Ectodermal cell (in vitro differentiated cells): ENCODE measurements around the gene TEX53.

Source experiments
- H3K27ac ChIP-seq: 2 replicates; pipeline ENCODE4 v1.7.0; 2013; ENCODE audit warnings: mild to moderate bottlenecking, low read depth, low read length; ENCODE audit not compliant: insufficient read depth, poor library complexity, severe bottlenecking
- H3K27me3 ChIP-seq: 2 replicates; pipeline ENCODE4 v1.7.0; 2013; ENCODE audit warnings: mild to moderate bottlenecking, low read length; ENCODE audit not compliant: insufficient read depth, control insufficient read depth, poor library complexity, severe bottlenecking
- H3K36me3 ChIP-seq: one replicate; pipeline ENCODE4 v1.7.0; 2013; ENCODE audit warnings: low read length; ENCODE audit not compliant: control insufficient read depth, insufficient read depth
- H3K4me1 ChIP-seq: one replicate; pipeline ENCODE4 v1.7.0; 2013; ENCODE audit warnings: low read length; ENCODE audit not compliant: control insufficient read depth, insufficient read depth
- H3K4me3 ChIP-seq: 2 replicates; pipeline ENCODE4 v1.7.0; 2013; ENCODE audit warnings: low read depth, low read length, control low read depth; ENCODE audit not compliant: insufficient read depth
- H3K9me3 ChIP-seq: 2 replicates; pipeline ENCODE4 v1.7.0; 2013; ENCODE audit warnings: mild to moderate bottlenecking, low read length, moderate library complexity; ENCODE audit not compliant: control insufficient read depth
- WGBS, 2 experiments: methylation state at CpG; one replicate each; pipeline ENCODE4 v1.1.7; 2013; ENCODE audit warnings: missing lambda C conversion rate in 2 of 2; 5-methylcytosine and 5-hydroxymethylcytosine counted together

The TEX53 gene

DNA sequence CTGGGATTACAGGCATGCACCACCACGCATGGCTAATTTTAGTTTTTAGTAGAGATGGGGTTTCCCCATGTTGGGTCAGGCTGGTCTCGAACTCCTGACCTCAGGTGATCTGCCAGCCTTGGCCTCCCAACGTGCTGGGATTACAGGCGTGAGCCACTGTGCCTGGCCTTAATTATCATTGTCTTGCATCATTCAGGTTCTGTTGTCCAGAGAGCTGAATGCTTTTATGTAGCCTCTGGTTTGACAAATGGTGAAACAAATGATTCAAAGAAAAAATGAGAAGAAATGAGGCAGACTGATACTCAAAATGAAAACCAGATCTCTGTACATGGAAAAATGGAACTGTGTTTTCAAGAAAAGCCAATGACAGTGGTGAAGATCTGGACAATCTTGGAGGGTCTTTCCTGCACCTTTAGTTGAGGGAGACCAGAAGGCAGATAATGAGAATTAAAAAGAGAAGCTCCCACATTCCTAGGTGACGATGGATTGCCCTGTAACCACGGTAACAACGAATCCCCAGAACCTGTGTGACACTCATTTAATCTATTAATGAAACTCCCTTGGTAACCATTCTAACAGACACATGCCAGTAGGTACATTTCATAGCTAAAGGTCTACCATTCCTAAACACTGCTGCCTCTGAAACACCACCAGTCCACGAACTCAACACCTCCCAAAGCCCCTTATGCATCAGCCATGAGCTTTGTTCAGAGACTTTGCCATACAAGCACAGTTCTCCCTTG lies 22.8 kb upstream of the TEX53 start:
- Histone ChIP-seq H3K4me1 (no peaks in the 10 kb centered on the region), H3K36me3 (no peaks in the 10 kb centered on the region), H3K27ac (no peak overlapping the region), H3K27me3 (no peaks in the 10 kb centered on the region), H3K4me3 (no peak overlapping the region), H3K9me3 (no peaks in the 10 kb centered on the region)
- 88% methylated on average over 8 of the region's 8 CpGs for WGBS, 2 experiments

DNA sequence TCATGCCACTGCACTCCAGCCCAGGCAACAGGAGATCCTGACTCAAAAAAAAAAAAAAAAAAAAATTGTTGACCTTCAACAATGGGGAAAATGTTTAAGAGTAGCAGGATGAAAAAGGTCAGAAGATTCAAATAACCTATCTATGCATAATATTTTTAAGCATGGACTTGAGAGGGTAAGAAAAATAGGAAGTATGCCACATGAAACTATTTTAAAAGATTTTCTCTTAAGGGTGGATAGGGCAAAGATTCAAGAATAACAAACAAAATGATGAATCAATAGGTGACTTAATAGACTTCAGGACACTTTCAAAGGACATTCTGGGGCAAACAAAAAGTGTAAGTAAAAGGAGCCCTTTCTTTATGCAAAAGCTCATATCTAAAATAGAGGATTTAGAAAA lies 21.2 kb upstream of the TEX53 start:
- Histone ChIP-seq H3K36me3 (no peaks in the 10 kb centered on the region), H3K4me3 (no peak overlapping the region), H3K27me3 (no peaks in the 10 kb centered on the region), H3K27ac (no peak overlapping the region), H3K4me1 (no peaks in the 10 kb centered on the region), H3K9me3 (no peaks in the 10 kb centered on the region)

DNA sequence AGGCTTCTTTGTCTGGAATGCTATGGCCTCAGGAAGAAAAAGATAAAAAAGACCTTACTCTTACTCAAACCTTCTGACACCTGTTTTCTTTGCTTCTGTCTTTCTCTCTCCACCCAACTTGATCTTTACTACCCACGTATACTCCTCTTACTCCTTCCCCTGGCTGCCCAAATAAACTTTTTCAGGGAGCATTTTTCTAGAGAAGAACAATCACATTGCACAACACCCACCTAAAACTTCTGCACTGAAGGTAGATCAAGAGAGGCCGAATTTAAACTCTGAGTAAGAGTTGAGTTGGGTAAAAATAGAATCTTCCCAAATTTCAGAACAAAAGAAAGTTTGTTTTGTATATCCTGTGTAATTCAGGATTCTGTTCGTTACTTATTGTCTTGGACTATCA lies 20.5 kb upstream of the TEX53 start:
- Histone ChIP-seq H3K27me3 (no peaks in the 10 kb centered on the region), H3K4me1 (no peaks in the 10 kb centered on the region), H3K4me3 (no peak overlapping the region), H3K36me3 (no peaks in the 10 kb centered on the region), H3K27ac (no peak overlapping the region), H3K9me3 (no peaks in the 10 kb centered on the region)
- 84 to 91% methylated on average over 2 to 3 of the region's 3 CpGs for WGBS, 2 experiments

DNA sequence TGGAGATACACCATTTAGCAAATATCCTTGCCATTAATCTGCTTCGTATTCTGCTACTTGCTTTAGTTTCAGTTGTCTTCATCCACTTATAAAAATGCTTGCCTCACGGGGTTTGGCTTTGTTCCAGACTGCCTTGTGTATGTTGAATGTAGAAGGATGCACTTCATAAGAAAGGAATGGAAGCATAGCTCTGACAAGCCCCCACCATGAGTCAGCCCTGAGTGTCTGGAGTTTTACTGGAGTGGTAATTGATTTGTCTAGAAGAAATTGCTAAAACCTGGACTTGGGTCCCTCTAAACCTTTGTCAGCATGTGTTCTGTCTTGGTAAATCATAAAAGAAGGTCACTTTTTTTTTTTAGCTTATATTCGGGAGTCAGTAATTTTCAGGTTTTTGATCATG lies 19.8 kb upstream of the TEX53 start:
- Histone ChIP-seq H3K9me3 (no peaks in the 10 kb centered on the region), H3K27me3 (no peaks in the 10 kb centered on the region), H3K27ac (no peak overlapping the region), H3K36me3 (no peaks in the 10 kb centered on the region), H3K4me3 (no peak overlapping the region), H3K4me1 (no peaks in the 10 kb centered on the region)
- 85 to 87% methylated on average over 3 of the region's 3 CpGs for WGBS, 2 experiments

DNA sequence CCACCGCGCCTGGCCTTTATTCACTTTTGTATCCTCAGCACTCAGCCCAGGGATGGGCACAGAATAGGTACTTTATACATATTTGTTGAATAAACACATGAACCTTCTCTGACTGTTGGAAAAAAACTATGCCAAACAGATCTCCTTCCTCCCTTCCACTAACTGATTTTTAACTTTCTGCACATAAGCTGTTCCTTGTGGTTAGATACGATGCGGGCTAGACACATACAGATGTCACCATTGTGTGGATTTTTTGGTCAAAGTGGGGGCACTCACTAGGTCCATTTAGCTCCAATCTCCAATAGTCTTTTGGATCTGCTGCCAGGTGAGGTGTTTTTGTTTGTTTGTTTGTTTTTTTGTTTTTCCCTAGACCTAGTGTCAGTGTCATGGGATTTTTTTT lies 19.3 kb upstream of the TEX53 start:
- WGBS, 2 experiments, result 92 to 97% methylated on average over 4 of the region's 4 CpGs
- Histone ChIP-seq H3K27me3 (no peaks in the 10 kb centered on the region), H3K36me3 (no peaks in the 10 kb centered on the region), H3K4me3 (no peak overlapping the region), H3K4me1 (no peaks in the 10 kb centered on the region), H3K27ac (no peak overlapping the region), H3K9me3 (no peaks in the 10 kb centered on the region)

DNA sequence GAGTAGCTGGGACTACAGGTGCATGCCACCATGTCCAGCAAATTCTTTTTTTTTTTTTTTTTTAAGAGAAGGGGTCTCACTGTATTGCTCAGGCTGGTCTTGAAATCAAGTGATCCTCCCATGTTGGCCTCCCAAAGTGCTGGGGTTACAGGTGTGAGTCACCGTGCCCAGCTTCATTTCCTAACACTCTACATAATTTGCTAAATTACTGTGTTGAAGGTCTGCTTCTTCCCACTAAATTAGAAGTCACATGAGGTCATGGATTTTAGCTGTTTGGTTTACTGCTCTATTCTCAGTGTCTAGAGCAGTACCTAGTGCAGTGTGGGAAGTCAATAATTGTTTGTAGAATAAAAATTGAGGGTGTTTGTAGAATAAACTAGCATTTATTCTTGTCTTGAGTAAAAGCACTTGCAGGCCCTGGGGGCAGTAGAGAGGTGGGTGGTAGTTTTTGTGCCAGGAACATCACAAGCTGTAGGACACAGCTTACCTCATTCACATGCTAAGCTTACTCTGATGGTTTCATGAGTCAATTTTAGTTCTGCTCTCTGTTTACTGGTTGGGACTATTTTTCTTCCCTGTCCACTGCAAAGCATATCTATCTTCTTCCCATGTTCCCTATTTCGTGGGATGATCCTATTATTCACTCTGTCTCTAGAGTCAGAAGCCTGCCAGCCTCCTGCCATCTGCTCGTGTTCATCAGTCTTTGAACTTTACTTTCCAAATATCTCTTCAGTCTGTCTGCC lies 17.4 kb upstream of the TEX53 start:
- no peak overlapping the region for H3K4me3 ChIP-seq
- no peaks in the 10 kb centered on the region for H3K4me1 ChIP-seq
- H3K27me3 ChIP-seq, result no peaks in the 10 kb centered on the region
- no peak overlapping the region for H3K27ac ChIP-seq
- H3K9me3 ChIP-seq, result no peaks in the 10 kb centered on the region
- 93 to 96% methylated on average over 3 of the region's 3 CpGs for WGBS, 2 experiments
- no peaks in the 10 kb centered on the region for H3K36me3 ChIP-seq

DNA sequence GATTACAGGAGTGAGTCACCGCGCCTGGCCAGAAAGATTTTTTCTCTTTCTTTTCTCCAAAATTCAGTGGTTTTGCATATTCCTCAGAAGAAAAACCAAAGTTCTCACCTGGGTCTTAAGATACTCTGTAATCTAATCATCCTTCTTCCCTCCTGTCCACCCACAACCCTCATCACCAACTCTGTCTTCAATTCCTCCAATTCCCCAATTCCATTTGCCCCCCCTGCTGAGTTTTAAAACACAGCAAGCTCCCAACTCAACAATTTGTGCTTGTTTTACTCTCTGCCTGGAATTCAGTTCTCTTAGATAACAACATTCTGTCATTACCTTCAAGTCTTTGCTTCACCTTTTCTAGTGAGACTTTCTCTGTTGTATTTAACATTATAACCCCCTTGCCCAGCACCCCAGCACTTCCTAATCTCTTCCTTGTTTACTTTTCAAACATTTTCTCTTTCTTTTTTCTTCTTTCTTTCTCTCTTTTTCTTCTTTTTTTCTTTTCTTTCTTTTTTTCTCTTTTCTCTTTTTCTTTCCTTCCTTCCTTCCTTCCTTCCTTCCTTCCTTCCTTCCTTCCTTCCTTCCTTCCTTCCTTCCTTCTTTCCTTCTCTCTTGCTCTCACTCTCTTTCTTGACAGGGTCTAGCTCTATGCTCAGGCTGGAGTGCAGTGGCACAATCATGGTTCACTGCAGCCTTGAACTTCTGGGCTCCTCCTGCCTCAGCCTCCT lies 16.6 kb upstream of the TEX53 start:
- no peaks in the 10 kb centered on the region for H3K9me3 ChIP-seq
- 90 to 93% methylated on average over 2 of the region's 2 CpGs for WGBS, 2 experiments
- H3K4me3 ChIP-seq, result no peak overlapping the region
- no peaks in the 10 kb centered on the region for H3K4me1 ChIP-seq
- H3K27ac ChIP-seq, result no peak overlapping the region
- H3K27me3 ChIP-seq, result no peaks in the 10 kb centered on the region
- no peaks in the 10 kb centered on the region for H3K36me3 ChIP-seq

DNA sequence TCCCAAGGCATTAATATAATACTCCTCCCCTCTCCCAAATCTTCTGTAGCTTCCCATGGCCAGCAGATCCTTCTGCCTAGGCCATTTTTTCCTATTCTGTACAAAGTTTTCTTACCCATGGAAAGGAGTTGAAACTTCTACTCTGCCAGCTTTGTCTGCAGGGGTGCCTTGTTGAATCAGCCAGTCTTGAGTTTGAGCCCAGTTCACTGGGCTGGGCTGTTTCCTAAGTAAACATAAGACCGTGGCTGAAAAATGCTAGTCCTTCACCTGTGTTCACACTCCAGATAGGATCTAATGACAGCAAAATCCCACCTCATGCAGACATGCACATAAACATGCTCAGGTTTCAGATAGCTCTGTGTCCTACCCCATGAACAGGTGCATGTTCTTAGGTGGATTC lies 14.0 kb upstream of the TEX53 start:
- H3K4me1 ChIP-seq, result no peaks in the 10 kb centered on the region
- no peaks in the 10 kb centered on the region for H3K36me3 ChIP-seq
- no peaks in the 10 kb centered on the region for H3K9me3 ChIP-seq
- WGBS, 2 experiments, result 85 to 88% methylated on average over 1 of the region's 1 CpG
- no peak overlapping the region for H3K4me3 ChIP-seq
- H3K27ac ChIP-seq, result no peak overlapping the region
- H3K27me3 ChIP-seq, result no peaks in the 10 kb centered on the region

DNA sequence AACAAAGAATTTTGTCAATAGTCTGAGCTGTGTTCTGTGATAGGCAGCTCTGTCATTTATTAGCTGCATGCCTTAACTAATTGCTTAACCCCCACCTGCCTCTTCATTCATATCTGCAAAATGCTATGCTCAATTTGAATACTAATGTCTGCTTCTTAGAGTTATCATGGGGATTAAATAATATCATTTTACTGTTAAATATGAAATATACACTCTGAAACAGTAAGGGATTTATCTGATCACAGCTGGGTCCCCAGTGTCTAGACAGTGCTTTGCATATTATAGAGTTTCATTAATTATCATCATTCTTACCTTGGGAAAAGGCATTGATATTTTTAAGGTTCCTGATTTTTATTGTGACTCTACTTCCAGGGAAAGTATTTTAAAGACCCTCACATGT lies 12.4 kb upstream of the TEX53 start:
- Histone ChIP-seq H3K4me3 (no peak overlapping the region), H3K4me1 (no peaks in the 10 kb centered on the region), H3K27ac (no peak overlapping the region), H3K36me3 (no peaks in the 10 kb centered on the region), H3K27me3 (no peaks in the 10 kb centered on the region), H3K9me3 (no peaks in the 10 kb centered on the region)

DNA sequence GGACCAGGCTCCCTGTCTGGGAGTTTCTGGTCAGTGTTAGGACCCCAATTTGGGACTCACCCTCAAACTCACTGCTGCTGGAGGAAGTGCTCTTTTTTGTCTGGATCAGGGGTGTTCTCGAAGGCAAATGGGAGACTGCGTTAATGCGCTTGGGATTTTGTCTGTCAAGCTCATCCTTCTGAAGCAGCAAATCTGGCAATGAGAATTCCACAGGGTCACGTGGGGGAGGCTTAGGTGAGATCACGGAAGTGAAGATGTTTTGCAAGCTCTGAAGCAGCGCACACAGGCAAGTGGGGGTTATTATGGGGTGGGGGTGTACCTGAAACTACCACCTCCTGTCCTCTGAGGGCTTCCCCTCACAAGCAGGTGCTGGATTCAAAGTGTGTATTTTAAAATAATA lies 10.5 kb upstream of the TEX53 start:
- WGBS, 2 experiments, result 94% methylated on average over 6 of the region's 6 CpGs
- no peaks in the 10 kb centered on the region for H3K27me3 ChIP-seq
- H3K36me3 ChIP-seq, result no peaks in the 10 kb centered on the region
- H3K27ac ChIP-seq, result no peak overlapping the region
- no peak overlapping the region for H3K4me3 ChIP-seq
- H3K4me1 ChIP-seq, result no peaks in the 10 kb centered on the region
- no peaks in the 10 kb centered on the region for H3K9me3 ChIP-seq
